ENCODE measurements around the gene FCSK. TPM values are rescaled to one million over a fixed set of nuclear protein-coding genes. Genes with fewer than 3 reads are reported as not detected.

Gene FCSK
- total and polyA plus RNA-seq, 2 of the 13 experiments (the other 11 are each of a cell fraction or from before 2014, with no cell fraction given), result 9.1 to 19.2 TPM

- no peak for TF ChIP-seq PCBP2 (optimal IDR thresholded peaks at IDR 0.05; ENCODE audit: low read depth, low read length, poor library complexity, severe bottlenecking)
- TF ChIP-seq KAT2B (IDR thresholded peaks at IDR 0.05; ENCODE audit: borderline replicate concordance, low read depth, low read length), result no peak
- TF ChIP-seq ZNF740 (CRISPR knock-in tag; IDR thresholded peaks at IDR 0.05), result no peak
- no peak for TF ChIP-seq ZSCAN12 (CRISPR knock-in tag; IDR thresholded peaks at IDR 0.05)
- 0 out of 2 replicates have a peak, but pooled peaks have one; percentile 9 for TF ChIP-seq SP4 (CRISPR knock-in tag; IDR thresholded peaks at IDR 0.05)
- TF ChIP-seq, protein P1, sequence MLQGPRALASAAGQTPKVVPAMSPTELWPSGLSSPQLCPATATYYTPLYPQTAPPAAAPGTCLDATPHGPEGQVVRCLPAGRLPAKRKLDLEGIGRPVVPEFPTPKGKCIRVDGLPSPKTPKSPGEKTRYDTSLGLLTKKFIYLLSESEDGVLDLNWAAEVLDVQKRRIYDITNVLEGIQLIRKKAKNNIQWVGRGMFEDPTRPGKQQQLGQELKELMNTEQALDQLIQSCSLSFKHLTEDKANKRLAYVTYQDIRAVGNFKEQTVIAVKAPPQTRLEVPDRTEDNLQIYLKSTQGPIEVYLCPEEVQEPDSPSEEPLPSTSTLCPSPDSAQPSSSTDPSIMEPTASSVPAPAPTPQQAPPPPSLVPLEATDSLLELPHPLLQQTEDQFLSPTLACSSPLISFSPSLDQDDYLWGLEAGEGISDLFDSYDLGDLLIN (CRISPR knock-in tag; IDR thresholded peaks at IDR 0.05; ENCODE audit: borderline replicate concordance), result no peak
- 0 out of 2 replicates have a peak, but pooled peaks have one; percentile 0 for TF ChIP-seq ZNF556 (CRISPR knock-in tag; IDR thresholded peaks at IDR 0.05; ENCODE audit: borderline replicate concordance)
- 0 out of 2 replicates have a peak, but pooled peaks have one; percentile 31 for TF ChIP-seq KDM5B (CRISPR knock-in tag; IDR thresholded peaks at IDR 0.05; ENCODE audit: borderline replicate concordance)
- TF ChIP-seq ZBTB38 (CRISPR knock-in tag; IDR thresholded peaks at IDR 0.05), result peak; percentile 93
- TF ChIP-seq ZNF792 (CRISPR knock-in tag; IDR thresholded peaks at IDR 0.05), result no peak
- TF ChIP-seq, protein P2, sequence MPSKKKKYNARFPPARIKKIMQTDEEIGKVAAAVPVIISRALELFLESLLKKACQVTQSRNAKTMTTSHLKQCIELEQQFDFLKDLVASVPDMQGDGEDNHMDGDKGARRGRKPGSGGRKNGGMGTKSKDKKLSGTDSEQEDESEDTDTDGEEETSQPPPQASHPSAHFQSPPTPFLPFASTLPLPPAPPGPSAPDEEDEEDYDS (CRISPR knock-in tag; IDR thresholded peaks at IDR 0.05), result no peak
- TF ChIP-seq MAFK (conservative IDR thresholded peaks at IDR 0.05 in 1 of 2, IDR thresholded peaks at IDR 0.05 in 1 of 2; ENCODE audit: low read length in 2 of 2), result no peak
- no peak for TF ChIP-seq U2AF1 (optimal IDR thresholded peaks at IDR 0.05; ENCODE audit: low read depth, low read length)
- no peak for TF ChIP-seq RARG (CRISPR knock-in tag; IDR thresholded peaks at IDR 0.05; ENCODE audit: low read depth)
- 0 out of 2 replicates have a peak, but pooled peaks have one; percentile 18 for TF ChIP-seq FOXC1 (CRISPR knock-in tag; IDR thresholded peaks at IDR 0.05; ENCODE audit: borderline replicate concordance)
- no peak for TF ChIP-seq ZFP37 (CRISPR knock-in tag; IDR thresholded peaks at IDR 0.05; ENCODE audit: borderline replicate concordance)
- 0 out of 2 replicates have a peak, but pooled peaks have one; percentile 4 for TF ChIP-seq ZFY (CRISPR knock-in tag; IDR thresholded peaks at IDR 0.05)
- no peak for TF ChIP-seq ZKSCAN8 (CRISPR knock-in tag; IDR thresholded peaks at IDR 0.05; ENCODE audit: borderline replicate concordance)
- no peak for TF ChIP-seq ZNF710 (CRISPR knock-in tag; IDR thresholded peaks at IDR 0.05; ENCODE audit: borderline replicate concordance)
Measured at GRCh38 chr16:70419384-70420327, 34.7 kb upstream of the FCSK start (continued).

Data from HepG2 (cell line).